Dendritic cell treated with granulocyte-macrophage colony-stimulating factor and Interleukin-4, amounts not matched to agents 40 ng/mL and 50 ng/mL, for 4 days (primary cell): ENCODE data around the gene SSC4D.
"Not testable (repeated sequence)": the region's sequence is repeated elsewhere in the genome, so short reads cannot be mapped to it uniquely, and the experiment has no call there.

Experiments
- H3K27ac Mint-ChIP-seq: one replicate; pipeline ENCODE4 v1.8.0; 2022; ENCODE audit warnings: mild to moderate bottlenecking, mixed read lengths
- H3K27me3 Mint-ChIP-seq: one replicate; pipeline ENCODE4 v1.8.0; 2022; ENCODE audit warnings: mild to moderate bottlenecking, mixed read lengths
- H3K36me3 Mint-ChIP-seq: one replicate; pipeline ENCODE4 v1.8.0; 2022; ENCODE audit warnings: low read depth, mixed read lengths
- H3K4me1 Mint-ChIP-seq: one replicate; pipeline ENCODE4 v1.8.0; 2022; ENCODE audit warnings: low read depth, mixed read lengths
- H3K4me3 Mint-ChIP-seq: one replicate; pipeline ENCODE4 v1.8.0; 2022; ENCODE audit warnings: mild to moderate bottlenecking, moderate library complexity, mixed read lengths
- H3K9me3 Mint-ChIP-seq: one replicate; pipeline ENCODE4 v1.8.0; 2022; ENCODE audit warnings: mixed read lengths
- intact Hi-C: fragments of 100-400 bp; cut with micrococcal nuclease; formaldehyde crosslinking; loops from one replicate; pipeline ENCODE4 v1.15.0; 2022

The SSC4D gene

GRCh38 chr7:76409537-76409936, at the start of gene SSC4D:
SSC4D (minus strand) TSS chr7:76409697; CDS start chr7:76404439, 5,258 bp downstream.
- intact Hi-C loops, result no loop called here
- Mint-ChIP-seq H3K36me3 (peaks cover 7% of the 10 kb centered on the region), H3K4me3 (no peak within 1 kb of the TSS), H3K27ac (no peak within 1 kb of the TSS), H3K27me3 (no peaks in the 10 kb centered on the region), H3K9me3 (no peaks in the 10 kb centered on the region), H3K4me1 (peaks cover 35% of the 10 kb centered on the region)

- H3K27me3 Mint-ChIP-seq, H3K4me1 Mint-ChIP-seq, H3K27ac Mint-ChIP-seq, H3K9me3 Mint-ChIP-seq, H3K4me3 Mint-ChIP-seq, intact Hi-C loops, H3K36me3 Mint-ChIP-seq: not testable (repeated sequence)
Measured at GRCh38 chr7:76458504-76458903, 49.0 kb upstream of the SSC4D start.

GRCh38 chr7:76457017-76457416, 47.5 kb upstream of the SSC4D start:
- H3K9me3 Mint-ChIP-seq, H3K27ac Mint-ChIP-seq, intact Hi-C loops, H3K36me3 Mint-ChIP-seq, H3K4me1 Mint-ChIP-seq, H3K4me3 Mint-ChIP-seq, H3K27me3 Mint-ChIP-seq: not testable (repeated sequence)

GRCh38 chr7:76445577-76446008, 36.1 kb upstream of the SSC4D start:
- H3K27me3 Mint-ChIP-seq, result not testable (repeated sequence)

GRCh38 chr7:76443846-76444245, 34.3 kb upstream of the SSC4D start:
- H3K4me1 Mint-ChIP-seq, intact Hi-C loops, H3K36me3 Mint-ChIP-seq, H3K4me3 Mint-ChIP-seq, H3K27me3 Mint-ChIP-seq, H3K9me3 Mint-ChIP-seq: not testable (repeated sequence)
- H3K27ac Mint-ChIP-seq, result peak overlapping the region; percentile 34

More at GRCh38 chr7:76445577-76446008, 36.1 kb upstream of the SSC4D start:
- H3K9me3 Mint-ChIP-seq, intact Hi-C loops, H3K36me3 Mint-ChIP-seq, H3K4me3 Mint-ChIP-seq, H3K4me1 Mint-ChIP-seq: not testable (repeated sequence)
- H3K27ac Mint-ChIP-seq, result peak overlapping the region; percentile 34

GRCh38 chr7:76442664-76443446, 33.4 kb upstream of the SSC4D start:
- H3K4me1 Mint-ChIP-seq, H3K9me3 Mint-ChIP-seq, H3K36me3 Mint-ChIP-seq, intact Hi-C loops, H3K27me3 Mint-ChIP-seq, H3K4me3 Mint-ChIP-seq, H3K27ac Mint-ChIP-seq: not testable (repeated sequence)

- intact Hi-C loops, H3K27me3 Mint-ChIP-seq: not testable (repeated sequence)
Measured at GRCh38 chr7:76441792-76442191, 32.3 kb upstream of the SSC4D start.

GRCh38 chr7:76440404-76440803, 30.9 kb upstream of the SSC4D start:
- H3K4me3 Mint-ChIP-seq, H3K36me3 Mint-ChIP-seq, intact Hi-C loops, H3K27me3 Mint-ChIP-seq, H3K27ac Mint-ChIP-seq, H3K9me3 Mint-ChIP-seq, H3K4me1 Mint-ChIP-seq: not testable (repeated sequence)

More at GRCh38 chr7:76441792-76442191, 32.3 kb upstream of the SSC4D start:
- H3K4me1 Mint-ChIP-seq, H3K36me3 Mint-ChIP-seq, H3K4me3 Mint-ChIP-seq, H3K27ac Mint-ChIP-seq, H3K9me3 Mint-ChIP-seq: not testable (repeated sequence)

- H3K27ac Mint-ChIP-seq, H3K9me3 Mint-ChIP-seq, H3K4me1 Mint-ChIP-seq, H3K4me3 Mint-ChIP-seq, H3K27me3 Mint-ChIP-seq, intact Hi-C loops: not testable (repeated sequence)
- peaks cover 15% of the 10 kb centered on the region for H3K36me3 Mint-ChIP-seq
Measured at GRCh38 chr7:76439120-76439888, 29.8 kb upstream of the SSC4D start.

GRCh38 chr7:76437873-76438272, 28.4 kb upstream of the SSC4D start:
- H3K27me3 Mint-ChIP-seq, H3K27ac Mint-ChIP-seq, H3K4me1 Mint-ChIP-seq, intact Hi-C loops, H3K9me3 Mint-ChIP-seq, H3K4me3 Mint-ChIP-seq: not testable (repeated sequence)
- H3K36me3 Mint-ChIP-seq, result peaks cover 15% of the 10 kb centered on the region

- Mint-ChIP-seq H3K27me3 (no peaks in the 10 kb centered on the region), H3K27ac (no peak overlapping the region), H3K9me3 (no peaks in the 10 kb centered on the region), H3K36me3 (peaks cover 10% of the 10 kb centered on the region), H3K4me1 (peaks cover 12% of the 10 kb centered on the region), H3K4me3 (no peak overlapping the region)
- intact Hi-C loops, result no loop called here
Measured at GRCh38 chr7:76430836-76431235, 21.3 kb upstream of the SSC4D start.

- intact Hi-C loops, result no loop called here
- peaks cover 12% of the 10 kb centered on the region for H3K4me1 Mint-ChIP-seq
- H3K9me3 Mint-ChIP-seq, result no peaks in the 10 kb centered on the region
- H3K27ac Mint-ChIP-seq, result no peak overlapping the region
- no peaks in the 10 kb centered on the region for H3K27me3 Mint-ChIP-seq
- peaks cover 7% of the 10 kb centered on the region for H3K36me3 Mint-ChIP-seq
- no peak overlapping the region for H3K4me3 Mint-ChIP-seq
Measured at GRCh38 chr7:76430211-76430610, 20.7 kb upstream of the SSC4D start.

- Mint-ChIP-seq H3K4me1 (peaks cover 12% of the 10 kb centered on the region), H3K27ac (peak overlapping the region; percentile 45), H3K27me3 (peaks cover 2% of the 10 kb centered on the region), H3K36me3 (no peaks in the 10 kb centered on the region), H3K9me3 (no peaks in the 10 kb centered on the region), H3K4me3 (no peak overlapping the region)
- intact Hi-C loops, result no loop called here
Measured at GRCh38 chr7:76428868-76429805, 19.6 kb upstream of the SSC4D start.
